GM12891 (cell line): ENCODE measurements around the gene FILIP1L.

Source experiments
- PAX5 ChIP-seq: IDR thresholded peaks from 2 replicates; pipeline ENCODE4 v1.6.1; 2011; ENCODE audit warnings: low read length, moderate library complexity, mild to moderate bottlenecking; ENCODE audit not compliant: insufficient read depth, severe bottlenecking
- POLR2A ChIP-seq: IDR thresholded peaks from 2 replicates; pipeline ENCODE4 v1.6.1; 2011; ENCODE audit warnings: low read depth, low read length, control low read depth
- POLR2AphosphoS5 ChIP-seq: IDR thresholded peaks from 2 replicates; pipeline ENCODE4 v1.6.1; 2011; ENCODE audit warnings: low read depth, low read length, control low read depth
- POU2F2 ChIP-seq: IDR thresholded peaks from 2 replicates; pipeline ENCODE4 v1.6.1; 2011; ENCODE audit warnings: low read depth, mild to moderate bottlenecking, control low read depth, low read length, moderate library complexity
- SPI1 ChIP-seq: IDR thresholded peaks from 2 replicates; pipeline ENCODE4 v1.6.1; 2011; ENCODE audit warnings: low read depth, low read length, control low read depth
- TAF1 ChIP-seq: IDR thresholded peaks from 2 replicates; pipeline ENCODE4 v1.6.1; 2011; ENCODE audit warnings: low read depth, low read length, control low read depth

- no peak for TF ChIP-seq POLR2AphosphoS5
- no peak for TF ChIP-seq POLR2A
- no peak for TF ChIP-seq TAF1
- no peak for TF ChIP-seq PAX5
- no peak for TF ChIP-seq SPI1
- no peak for TF ChIP-seq POU2F2
Measured at GRCh38 chr3:100090669-100091005, 23.7 kb downstream of the FILIP1L start.
